GM12878 (cell line): ENCODE data around the gene SMOC1. TPM values are rescaled to one million over a fixed set of nuclear protein-coding genes. Genes with fewer than 3 reads are reported as not detected.

Experiments used
- ATAC-seq: fragments of 200-7000 bp; cut with Tn5 transposase; 3 replicates; pipeline ENCODE4 v1.9.1; 2020; ENCODE audit warnings: mild to moderate bottlenecking, moderate library complexity
- BruUV-seq: library from RNA; stranded (reverse); fragments of 400-500 nt; replicated peaks from 2 replicates; lab custom pipeline; 2021; lab: Mats Ljungman, UMichigan
- CTCF ChIA-PET: fragments of 300-600 bp; sonication (Branson Sonifier 250); formaldehyde crosslinking; extraction: SDS; loops from one replicate; lab custom pipeline; 2021; ENCODE audit warnings: inconsistent platforms; lab: Yijun Ruan, JAX
- POLR2A ChIA-PET: fragments of 350-600 bp; formaldehyde crosslinking; extraction: SDS; loops from one replicate; lab custom pipeline; 2021; ENCODE audit warnings: inconsistent platforms; lab: Charles Lee
- RAD21 ChIA-PET: fragments of 300-600 bp; sonication (Branson Sonifier 250); formaldehyde crosslinking; loops from one replicate; lab custom pipeline; 2023; ENCODE audit warnings: antibody characterized with exemption; ENCODE audit not compliant: unreplicated experiment; lab: Charles Lee
- SMC1A ChIA-PET: fragments of 300-600 bp; sonication (Branson Sonifier 250); formaldehyde crosslinking; loops from one replicate; lab custom pipeline; 2023; ENCODE audit not compliant: unreplicated experiment, uncharacterized antibody; lab: Charles Lee
- DNase-seq: peaks from one replicate; pipeline ENCODE4 v3.0.0-alpha.2; 2011; ENCODE audit warnings: low read depth, low spot score
- FAIRE-seq: peaks from 3 replicates; lab custom pipeline; 2011; peaks lifted over from hg19 to GRCh38; lab: Jason Lieb, UNC
- H2AFZ ChIP-seq: 2 replicates; pipeline ENCODE4 v1.6.0; 2011; ENCODE audit warnings: low read depth, low read length, control low read depth; ENCODE audit not compliant: control insufficient read depth
- H3K27ac ChIP-seq: 2 replicates; pipeline ENCODE4 v1.5.1; 2011; ENCODE audit warnings: control low read depth; ENCODE audit not compliant: control insufficient read depth, insufficient read depth
- H3K27me3 ChIP-seq, 2 experiments: replicated peaks in 1 of 2; 2 replicates each; pipeline versions ENCODE4 v1.6.0 to v1.6.1; 2011; ENCODE audit warnings: low read length in 1 of 2; ENCODE audit not compliant: control insufficient read depth in 2 of 2, insufficient read depth in 2 of 2
- H3K36me3 ChIP-seq, 2 experiments: 2 replicates each; pipeline ENCODE4 v1.5.1; 2011; ENCODE audit warnings: low read length in 1 of 2; ENCODE audit not compliant: control insufficient read depth in 2 of 2, insufficient read depth in 2 of 2
- H3K4me1 ChIP-seq: 2 replicates; pipeline ENCODE4 v1.6.1; 2011; ENCODE audit warnings: mild to moderate bottlenecking, low read length, moderate library complexity, mixed read lengths; ENCODE audit not compliant: control insufficient read depth, insufficient read depth
- H3K4me2 ChIP-seq: 2 replicates; pipeline ENCODE4 v1.6.0; 2011; ENCODE audit warnings: control low read depth; ENCODE audit not compliant: control insufficient read depth, insufficient read depth
- H3K4me3 ChIP-seq: fragments of 200-600 bp; sonication (generic); 2 replicates; pipeline ENCODE4 v1.5.1; 2016
- H3K79me2 ChIP-seq: 2 replicates; pipeline ENCODE4 v1.6.0; 2011; ENCODE audit warnings: low read length; ENCODE audit not compliant: control insufficient read depth, insufficient read depth
- H3K9ac ChIP-seq: 2 replicates; pipeline ENCODE4 v1.8.0; 2011; ENCODE audit warnings: low read length, control low read depth, mixed read lengths; ENCODE audit not compliant: control insufficient read depth, insufficient read depth
- H3K9me3 ChIP-seq: replicated peaks from 3 replicates; pipeline ENCODE4 v1.5.1; 2011; ENCODE audit warnings: mild to moderate bottlenecking, low read length; ENCODE audit not compliant: control insufficient read depth, insufficient read depth
- H4K20me1 ChIP-seq: 2 replicates; pipeline ENCODE4 v1.6.0; 2011; ENCODE audit not compliant: control insufficient read depth, insufficient read depth
- BHLHE40 ChIP-seq, 2 experiments: fragments of 450-650 bp in 1 of 2; IDR thresholded peaks; 2 replicates each; pipeline ENCODE4 v1.6.1; 2011 to 2017; ENCODE audit warnings: low read depth in 2 of 2, borderline replicate concordance in 1 of 2, improper control_type of control experiment in 1 of 2, low read length in 1 of 2, mild to moderate bottlenecking in 1 of 2
- CBX3 ChIP-seq: fragments of 200-600 bp; sonication (generic); IDR thresholded peaks from 2 replicates; pipeline ENCODE4 v1.6.1; 2016; ENCODE audit warnings: low read depth, borderline replicate concordance
- CEBPB ChIP-seq, 2 experiments: fragments of 150-350 bp in 1 of 2; IDR thresholded peaks; 2 replicates each; pipeline ENCODE4 v1.6.1; 2012 to 2014; ENCODE audit warnings: low read depth in 2 of 2, low read length in 2 of 2, borderline replicate concordance in 1 of 2, inconsistent platforms in 1 of 2
- CTCF ChIP-seq, 3 experiments: IDR thresholded peaks in 2 of 3; conservative IDR thresholded peaks in 1 of 3; 2 replicates each; pipeline ENCODE4 v1.5.1; 2011; ENCODE audit warnings: low read depth in 3 of 3, low read length in 3 of 3, mild to moderate bottlenecking in 3 of 3, control low read depth in 2 of 3, moderate library complexity in 2 of 3, inconsistent platforms in 1 of 3, mixed read lengths in 1 of 3; ENCODE audit not compliant: control insufficient read depth in 2 of 3, insufficient read depth in 1 of 3; ENCODE audit errors: extremely low read depth in 1 of 3
- EP300 ChIP-seq, 2 experiments: fragments of 150-350 bp in 1 of 2; IDR thresholded peaks; 2 replicates each; pipeline ENCODE4 v1.6.1; 2011 to 2012; ENCODE audit warnings: low read depth in 2 of 2, low read length in 2 of 2, borderline replicate concordance in 1 of 2, improper control_type of control experiment in 1 of 2, inconsistent platforms in 1 of 2; ENCODE audit not compliant: control insufficient read depth in 1 of 2
- FOS ChIP-seq: IDR thresholded peaks from 3 replicates; pipeline ENCODE4 v1.6.1; 2011; ENCODE audit warnings: borderline replicate concordance; ENCODE audit not compliant: insufficient read length; ENCODE audit errors: extremely low read depth
- IKZF2 ChIP-seq, 2 experiments: fragments of 450-650 bp; IDR thresholded peaks; 2 replicates each; pipeline ENCODE4 v1.6.1; 2017; ENCODE audit warnings: mild to moderate bottlenecking in 2 of 2, moderate library complexity in 2 of 2
- JUND ChIP-seq: IDR thresholded peaks from 2 replicates; pipeline ENCODE4 v1.6.1; 2012; ENCODE audit warnings: low read depth, mild to moderate bottlenecking, low read length, improper control_type of control experiment, moderate library complexity
- MTA3 ChIP-seq: IDR thresholded peaks from 2 replicates; pipeline ENCODE4 v1.6.1; 2012; ENCODE audit warnings: low read length, inconsistent platforms, borderline replicate concordance
- POLR2A ChIP-seq: IDR thresholded peaks from 2 replicates; pipeline ENCODE4 v1.6.1; 2011; ENCODE audit warnings: low read depth, mild to moderate bottlenecking, low read length
- RAD21 ChIP-seq: IDR thresholded peaks from 2 replicates; pipeline ENCODE4 v1.6.1; 2011; ENCODE audit warnings: mild to moderate bottlenecking, low read depth, low read length, moderate library complexity; ENCODE audit not compliant: insufficient read depth
- RELA ChIP-seq: fragments of 450-650 bp; IDR thresholded peaks from 2 replicates; pipeline ENCODE4 v1.8.0; 2014; ENCODE audit warnings: borderline replicate concordance; ENCODE audit not compliant: partially characterized antibody
- RFX5 ChIP-seq: IDR thresholded peaks from 2 replicates; pipeline ENCODE4 v1.6.1; 2011; ENCODE audit warnings: low read depth, low read length, improper control_type of control experiment
- SMC3 ChIP-seq: IDR thresholded peaks from 2 replicates; pipeline ENCODE4 v1.6.1; 2011; ENCODE audit warnings: low read length, improper control_type of control experiment, borderline replicate concordance
- YY1 ChIP-seq: IDR thresholded peaks from 2 replicates; pipeline ENCODE4 v1.6.1; 2011; ENCODE audit warnings: low read depth, mild to moderate bottlenecking, low read length
- WGBS: methylation state at CpG from one replicate; pipeline ENCODE4 v1.1.6; 2016; ENCODE audit warnings: low lambda C conversion rate; ENCODE audit not compliant: insufficient replicate concordance, insufficient coverage; ENCODE audit errors: missing lambda C conversion rate; 5-methylcytosine and 5-hydroxymethylcytosine counted together
- in situ Hi-C: fragments of 300-500 bp; cut with MboI; formaldehyde crosslinking; loops from 9 replicates; pipeline ENCODE4 v1.14.3; 2018; ENCODE audit warnings: mixed read lengths
- intact Hi-C: fragments of 100-400 bp; cut with micrococcal nuclease; formaldehyde crosslinking; loops from one replicate; pipeline ENCODE4 v1.14.2; 2022; ENCODE audit not compliant: unreplicated experiment
- polyA plus RNA-seq, 11 experiments: library from polyadenylated mRNA; depleted of rRNA in 4 of 11; unstranded in 6 of 11; stranded (reverse) in 5 of 11; fragments of >200 nt; fragmentation: Nextera tagmentation in 4 of 11; fragmentation: Illumina TruSeq in 1 of 11; extraction: Ambion mirVana in 4 of 11; extraction: Trizol in 1 of 11; gene quantifications; 1 replicate in 1 of 11; 2 replicates in 10 of 11; pipeline versions ENCODE4 v1.2.1 to v1.2.3, GENCODE V29; 2011 to 2016; ENCODE audit warnings: inconsistent platforms in 2 of 11, missing spikeins in 2 of 11, low read depth in 1 of 11
- total RNA-seq, 4 experiments: library from RNA; depleted of rRNA in 3 of 4; stranded (reverse); fragments of >200 nt in 3 of 4; fragmentation: Illumina TruSeq in 1 of 4; extraction: Trizol in 1 of 4; gene quantifications; 2 replicates each; pipeline versions ENCODE4 v1.2.1 to v1.2.3, GENCODE V29; 2013 to 2021

SMOC1 gene
- total and polyA plus RNA-seq, 10 of the 15 experiments (the other 5 are each of a cell fraction or from before 2014, with no cell fraction given): 0.03 to 0.26 (median 0.14) TPM; not detected in 7

GRCh38 chr14:70073924-70074566 lies 194.8 kb downstream of the SMOC1 start:
- ATAC-seq (peak; percentile 92), FAIRE-seq (peak; percentile 78), DNase-seq (no peak)
- ChIA-PET CTCF (interaction anchor here (0.6 to 3.4 kb wide), 22 partner anchors 9 to 353 kb away, joined by 3 to 28 read pairs (median 4); no protein-coding TSS in a partner anchor), SMC1A (interaction anchor here (0.6 to 1.7 kb wide), 6 partner anchors 17 to 265 kb away, joined by 3 to 10 read pairs (median 3); no protein-coding TSS in a partner anchor), POLR2A (interaction anchor here (0.8 kb wide), 1 partner anchor 17 kb away, joined by 3 read pairs; no protein-coding TSS in a partner anchor), RAD21 (interaction anchor here (0.5 to 1.3 kb wide), 5 partner anchors 9 to 255 kb away, joined by 3 to 4 read pairs (median 4); no protein-coding TSS in a partner anchor)
- Histone ChIP-seq H3K4me3 (no peak overlapping the region), H3K27ac (no peak overlapping the region), H3K4me1 (no peaks in the 10 kb centered on the region), H2AFZ (no peak overlapping the region), H4K20me1 (no peaks in the 10 kb centered on the region), H3K79me2 (no peaks in the 10 kb centered on the region), H3K9me3 (no peaks in the 10 kb centered on the region), H3K36me3 (no peaks in the 10 kb centered on the region), H3K9ac (no peak overlapping the region), H3K4me2 (no peak overlapping the region), H3K27me3 (peaks cover 0 to 2% of the 10 kb centered on the region in 2 experiments; a peak in 2 of 4 replicates)
- in situ Hi-C loops (no loop called here), intact Hi-C loops (loop anchor here (1.0 kb wide), 1 partner anchor 256 kb away; no protein-coding TSS in a partner anchor)
- TF ChIP-seq EP300 (IDR thresholded peaks at IDR 0.05; ENCODE audit: borderline replicate concordance in 1 of 2, control insufficient read depth in 1 of 2, low read depth in 2 of 2, low read length in 2 of 2) (no peak), MTA3 (no peak), BHLHE40 (IDR thresholded peaks at IDR 0.05; ENCODE audit: borderline replicate concordance in 1 of 2, low read depth in 2 of 2, low read length in 1 of 2) (no peak), CEBPB (IDR thresholded peaks at IDR 0.05; ENCODE audit: borderline replicate concordance in 1 of 2, low read depth in 2 of 2, low read length in 2 of 2) (peak in 1 of 2 experiments; percentile 68; a peak in 1 of 4 replicates), JUND (no peak), CTCF (IDR thresholded peaks at IDR 0.05 in 2 of 3, conservative IDR thresholded peaks at IDR 0.05 in 1 of 3; ENCODE audit: control insufficient read depth in 2 of 3, extremely low read depth in 1 of 3, insufficient read depth in 1 of 3, low read depth in 3 of 3, low read length in 3 of 3) (peak; percentile 77 to 89 (median 82)), CBX3 (no peak), RAD21 (peak; percentile 58), IKZF2 (IDR thresholded peaks at IDR 0.05) (no peak), RFX5 (no peak), POLR2A (no peak), YY1 (0 out of 2 replicates have a peak, but pooled peaks have one; percentile 24), RELA (no peak), SMC3 (peak; percentile 71), FOS (no peak)
- no TSS peak for BruUV-seq
- 0% methylated on average over 3 of the region's 3 CpGs for WGBS
